ENCODE results near the gene NUDT3.
"Not testable (repeated sequence)": the region's sequence is repeated elsewhere in the genome, so short reads cannot be mapped to it uniquely, and the experiment has no call there.

The NUDT3 gene

DNA sequence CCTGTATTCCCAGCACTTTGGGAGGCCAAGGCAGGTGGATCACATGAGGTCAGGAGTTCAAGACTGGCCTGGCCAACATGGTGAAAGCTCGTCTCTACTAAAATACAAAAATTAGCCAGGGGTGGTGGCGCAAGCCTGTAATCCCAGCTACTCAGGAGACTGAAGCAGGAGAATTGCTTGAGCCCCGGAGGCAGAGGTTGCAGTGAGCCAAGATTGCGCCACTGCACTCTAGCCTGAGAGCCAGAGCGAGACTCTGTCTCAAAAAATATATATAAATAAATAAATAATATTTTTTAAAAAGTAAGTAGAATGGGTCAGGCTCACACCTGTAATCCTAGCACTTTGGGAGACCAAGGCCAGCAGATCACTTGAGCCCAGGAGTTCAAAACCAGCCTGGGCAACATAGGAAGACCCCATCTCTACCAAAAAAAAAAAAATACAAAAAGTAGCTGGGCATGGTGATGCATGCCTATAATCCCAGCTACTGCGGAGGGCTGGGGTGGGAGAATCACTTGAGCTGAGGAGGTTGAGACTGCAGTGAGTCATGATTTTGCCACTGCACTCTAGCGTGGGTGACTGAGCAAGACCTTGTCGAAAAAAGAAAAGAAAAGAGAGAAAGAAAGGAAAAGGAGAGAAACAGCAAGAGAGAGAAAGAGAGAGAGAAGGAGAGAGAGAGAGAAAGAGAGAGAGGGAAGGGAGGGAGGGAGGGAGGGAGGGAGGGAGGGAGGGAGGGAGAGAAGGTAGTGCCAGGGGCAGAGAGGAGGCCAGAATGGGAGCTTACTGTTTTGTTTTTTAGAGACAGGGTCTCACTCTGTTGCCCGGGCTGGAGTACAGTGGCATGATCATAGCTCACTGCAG, 26.5 kb downstream of the NUDT3 start:
- not testable (repeated sequence) for DNase-seq

DNA sequence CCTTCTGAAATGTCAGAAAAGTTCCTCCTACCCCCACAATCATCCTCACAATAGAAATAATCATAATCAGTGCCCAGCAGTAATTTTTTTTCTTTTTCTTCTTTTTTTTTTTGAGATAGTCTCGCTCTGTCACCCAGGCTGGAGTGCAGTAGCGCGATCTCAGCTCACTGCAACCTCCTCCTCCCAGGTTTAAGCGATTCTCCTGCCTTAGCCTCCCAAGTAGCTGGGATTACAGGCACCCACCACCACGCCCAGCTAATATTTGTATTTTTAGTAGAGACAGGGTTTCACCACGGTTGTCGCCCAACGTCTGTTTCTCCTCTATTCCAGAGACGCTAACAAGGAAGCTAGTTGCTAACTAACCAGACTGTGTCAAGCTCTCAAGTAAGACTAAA, 28.8 kb downstream of the NUDT3 start:
- not testable (repeated sequence) for DNase-seq

DNA sequence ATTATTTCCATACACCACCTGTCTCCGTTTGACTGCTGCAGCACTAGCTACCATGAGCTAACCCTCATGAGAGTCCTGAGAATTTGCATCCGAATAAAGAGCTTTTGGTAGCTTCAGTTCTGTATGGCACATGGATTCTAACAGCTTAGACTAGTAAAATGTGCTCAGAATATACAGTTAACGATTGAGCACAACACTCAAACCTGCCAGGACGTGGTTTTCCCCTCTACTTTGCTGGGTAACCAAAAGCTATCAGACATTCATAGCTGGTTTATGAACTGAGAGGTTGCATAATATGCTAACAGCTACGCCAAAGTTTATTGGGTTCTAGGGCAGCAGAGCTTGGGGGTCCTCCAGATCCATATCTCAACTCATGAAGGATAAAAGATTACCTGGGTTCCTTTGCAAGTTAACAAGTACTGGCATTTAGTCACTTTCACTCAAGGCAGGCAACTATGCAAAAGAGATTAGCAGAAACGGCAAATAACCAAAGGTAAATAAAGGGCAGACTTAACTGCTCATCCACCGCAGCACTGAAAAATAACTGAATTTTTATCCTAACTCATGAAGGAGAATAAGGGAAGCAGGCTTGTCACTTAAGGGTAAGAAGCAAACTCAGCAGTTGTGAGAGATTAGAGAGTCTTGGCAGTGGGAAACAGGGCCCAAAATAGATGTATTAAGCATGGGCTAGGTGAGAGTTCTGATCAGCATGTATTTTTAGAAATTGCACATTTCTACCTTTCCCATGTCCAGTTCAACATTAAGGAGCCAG, 29.4 kb downstream of the NUDT3 start:
- no peak for DNase-seq

DNA sequence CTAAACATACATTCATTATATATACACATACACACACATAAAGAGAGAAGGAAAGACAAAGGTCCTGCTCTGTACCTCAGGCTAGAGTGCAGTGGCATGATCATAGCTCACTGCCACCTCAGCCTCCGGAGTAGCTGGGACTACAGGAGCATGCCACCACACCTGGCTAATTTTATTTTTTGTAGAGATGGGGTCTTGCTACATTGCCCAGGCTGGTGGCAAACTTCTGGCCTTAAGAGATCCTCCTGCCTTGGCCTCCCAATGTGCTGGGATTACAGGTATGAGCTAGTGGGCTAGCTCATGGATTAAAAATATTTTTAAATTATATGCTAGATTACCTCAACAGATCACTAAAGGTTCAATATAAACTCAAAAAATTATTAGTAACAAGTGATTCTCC, 30.3 kb downstream of the NUDT3 start:
- no peak for DNase-seq

DNA sequence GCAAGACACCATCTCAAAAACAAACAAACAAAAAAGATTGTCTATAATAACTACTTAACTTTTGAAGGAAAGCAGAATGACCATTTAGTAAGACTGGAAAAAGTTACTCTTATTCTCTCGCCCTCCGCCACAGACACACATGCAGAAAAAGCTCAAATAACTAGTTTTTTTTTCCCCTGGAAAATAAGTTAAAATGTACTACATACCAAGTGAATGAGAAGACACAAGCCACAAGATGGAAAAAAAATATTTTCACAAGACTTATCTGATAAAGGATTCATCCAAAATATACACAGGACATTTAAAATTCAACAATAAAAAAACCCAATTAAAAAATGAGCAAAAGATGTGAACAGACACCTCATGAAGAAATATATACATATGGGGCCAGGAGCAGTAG, 31.9 kb downstream of the NUDT3 start:
- no peak for DNase-seq

DNA sequence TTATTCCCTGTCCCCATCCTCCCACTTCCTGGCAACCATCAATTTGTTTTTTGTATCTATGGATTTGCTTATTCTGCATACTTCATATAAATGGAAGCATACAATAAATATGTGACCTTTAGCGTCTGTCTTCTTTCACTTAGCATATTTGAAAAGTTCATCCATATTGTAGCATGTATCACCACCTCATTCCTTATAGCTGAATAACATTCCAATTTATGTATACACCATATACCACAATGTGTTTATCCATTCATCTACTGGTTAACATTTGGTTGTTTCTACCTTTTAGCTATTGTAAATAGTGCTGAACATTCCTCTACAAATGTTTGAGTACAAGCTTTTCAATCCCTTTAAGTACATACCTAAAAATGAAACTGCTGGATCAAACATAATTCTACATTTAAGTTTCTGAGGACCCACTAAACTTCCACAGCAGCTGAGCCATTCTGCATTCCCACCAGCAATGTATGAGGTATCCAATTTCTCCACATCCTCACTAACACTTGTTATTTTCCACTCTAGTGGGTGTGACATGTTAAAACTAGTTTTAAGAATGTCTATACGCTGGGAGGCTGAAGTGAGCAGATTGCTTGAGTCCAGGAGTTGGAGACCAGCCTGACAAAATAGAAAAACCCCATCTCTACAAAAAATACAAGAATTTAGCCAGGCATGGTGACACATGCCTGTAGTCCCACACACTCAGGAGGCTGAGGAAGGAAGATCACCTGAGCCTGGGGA, 32.9 kb downstream of the NUDT3 start:
- DNase-seq = no peak

DNA sequence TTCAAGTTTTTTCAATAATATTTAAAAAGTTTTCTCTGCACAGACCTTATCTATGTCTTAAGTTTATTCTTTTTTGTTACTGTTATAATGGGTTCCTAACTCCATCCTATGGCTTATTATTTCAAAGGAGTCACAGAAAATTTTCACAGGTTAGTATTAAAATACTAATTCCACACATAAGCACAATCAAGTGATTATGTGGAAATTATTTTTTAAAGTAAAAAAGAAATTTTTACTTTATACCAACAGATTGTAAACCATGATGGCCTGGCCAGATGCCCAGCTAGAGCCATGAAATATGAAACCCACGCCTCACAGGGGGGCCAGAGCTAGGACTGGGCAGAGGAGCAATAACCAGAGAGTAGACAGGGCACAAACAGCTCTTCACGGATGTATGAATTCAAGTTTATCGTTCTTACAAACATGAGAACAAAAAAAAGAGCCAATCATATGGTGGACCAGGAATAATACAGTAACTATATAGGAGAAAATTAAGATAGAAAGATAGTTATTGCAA, 34.0 kb downstream of the NUDT3 start:
- DNase-seq = no peak

DNA sequence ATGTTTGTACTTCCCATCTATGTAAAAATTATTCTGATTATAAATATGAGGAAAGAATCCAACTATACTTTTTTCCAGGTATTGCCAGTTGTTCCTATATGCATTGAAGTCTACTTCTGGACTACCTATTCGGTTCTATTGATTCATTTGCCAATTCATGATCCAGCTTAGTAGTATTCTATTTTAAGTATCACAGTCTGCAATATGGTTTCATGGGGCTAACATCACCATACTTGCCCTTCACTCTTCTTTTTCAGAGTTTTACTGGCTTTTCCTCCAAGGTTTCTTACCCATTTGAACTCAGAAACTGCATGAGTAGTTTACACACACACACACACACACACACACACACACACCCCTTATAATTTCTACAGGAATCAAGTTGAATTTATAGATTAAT, 34.5 kb downstream of the NUDT3 start:
- no peak for DNase-seq

DNA sequence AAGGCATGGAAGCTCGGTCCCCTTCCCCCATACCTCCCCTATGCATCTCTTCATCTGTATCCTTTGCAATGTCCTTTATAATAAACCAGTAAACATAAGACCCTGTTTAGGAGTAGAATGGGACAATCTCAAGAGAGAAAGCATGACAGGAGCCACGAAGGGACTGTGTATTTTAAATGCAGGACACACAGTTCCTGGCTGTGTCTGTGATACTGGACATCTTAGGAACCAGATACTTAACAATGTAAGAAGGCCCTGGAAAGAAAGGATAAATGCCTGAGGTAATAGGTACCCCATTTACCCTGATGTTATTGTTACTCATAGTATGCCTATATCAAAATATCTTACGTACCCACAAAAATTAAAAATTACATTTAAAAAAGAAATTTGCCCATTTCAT, 36.6 kb downstream of the NUDT3 start:
- DNase-seq = no peak

DNA sequence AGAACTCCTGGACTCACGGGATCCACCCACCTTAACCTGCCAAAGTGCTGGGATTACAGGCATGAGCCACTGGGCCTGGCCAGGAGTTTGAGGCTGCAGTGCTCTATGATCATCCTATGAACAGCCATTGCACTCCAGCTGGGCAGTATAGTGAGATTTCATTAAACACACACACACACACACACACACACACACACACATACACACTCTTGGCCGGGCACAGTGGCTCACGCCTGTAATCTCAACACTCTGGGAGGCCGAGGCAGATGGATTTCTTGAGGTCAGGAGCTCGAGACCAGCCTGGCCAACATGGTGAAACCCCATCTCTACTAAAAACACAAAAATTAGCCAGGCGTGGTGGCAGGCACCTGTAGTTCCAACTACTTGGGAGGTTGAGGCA, 38.2 kb downstream of the NUDT3 start:
- not testable (repeated sequence) for DNase-seq

DNA sequence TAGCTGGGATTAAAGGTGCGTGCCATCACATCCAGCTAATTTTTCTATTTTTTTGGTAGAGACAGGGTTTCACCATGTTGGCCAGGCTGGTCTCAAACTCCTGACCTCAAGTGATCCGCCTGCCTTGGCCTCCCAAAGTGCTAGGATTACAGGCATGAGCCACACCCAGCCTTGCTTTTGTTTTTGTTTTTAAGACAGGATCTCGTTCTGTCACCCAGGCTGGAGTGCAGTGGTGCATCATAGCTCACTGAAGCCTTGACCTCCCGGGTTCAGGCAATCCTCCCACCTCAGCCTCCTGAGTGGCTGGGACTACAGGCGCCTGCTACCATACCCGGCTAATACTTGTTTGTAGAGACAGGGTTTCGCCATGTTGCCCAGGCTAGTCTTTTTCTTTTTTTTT, 38.9 kb downstream of the NUDT3 start:
- not testable (repeated sequence) for DNase-seq

DNA sequence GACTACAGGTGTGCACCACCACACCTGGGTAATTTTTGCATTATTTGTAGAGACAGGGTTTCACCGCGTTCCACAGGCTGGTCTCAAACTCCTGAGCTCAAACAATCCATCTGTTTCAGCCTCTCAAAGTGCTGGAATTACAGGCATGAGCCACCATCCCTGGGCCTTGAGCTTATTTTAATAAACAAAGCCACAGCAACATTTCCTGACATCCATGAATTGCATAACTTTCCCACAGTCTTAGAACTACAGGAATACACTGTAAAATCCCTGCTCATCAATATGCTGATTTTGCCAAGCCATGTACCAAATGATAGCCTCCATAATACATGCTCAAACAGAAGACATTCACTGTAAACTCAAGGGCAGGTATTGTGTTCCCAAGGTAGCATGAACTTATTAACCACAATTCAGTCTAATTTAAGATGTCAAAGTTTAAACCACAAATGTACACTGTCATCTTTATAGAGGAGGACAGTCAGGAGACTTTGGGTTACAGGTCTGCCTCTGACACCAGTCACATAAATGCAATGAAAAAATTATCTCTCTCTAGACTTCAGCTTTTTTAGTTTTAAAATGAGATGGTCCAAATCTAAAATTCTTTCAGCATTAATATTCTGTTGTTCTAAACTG, 40.0 kb downstream of the NUDT3 start:
- no peak for DNase-seq

DNA sequence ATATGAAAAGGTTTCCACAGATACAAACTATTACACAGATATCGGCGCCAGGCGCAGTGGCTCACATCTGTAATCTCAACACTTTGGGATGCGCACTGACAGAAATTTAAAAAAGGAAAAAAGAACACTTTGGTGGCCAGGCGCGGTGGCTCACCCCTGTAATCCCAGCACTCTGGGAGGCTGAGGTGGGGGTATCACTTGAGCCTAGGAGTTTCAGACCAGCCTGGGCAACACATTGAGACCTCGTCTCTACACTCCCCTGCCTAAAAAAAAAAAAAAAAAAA, 41.6 kb downstream of the NUDT3 start:
- no peak for DNase-seq

DNA sequence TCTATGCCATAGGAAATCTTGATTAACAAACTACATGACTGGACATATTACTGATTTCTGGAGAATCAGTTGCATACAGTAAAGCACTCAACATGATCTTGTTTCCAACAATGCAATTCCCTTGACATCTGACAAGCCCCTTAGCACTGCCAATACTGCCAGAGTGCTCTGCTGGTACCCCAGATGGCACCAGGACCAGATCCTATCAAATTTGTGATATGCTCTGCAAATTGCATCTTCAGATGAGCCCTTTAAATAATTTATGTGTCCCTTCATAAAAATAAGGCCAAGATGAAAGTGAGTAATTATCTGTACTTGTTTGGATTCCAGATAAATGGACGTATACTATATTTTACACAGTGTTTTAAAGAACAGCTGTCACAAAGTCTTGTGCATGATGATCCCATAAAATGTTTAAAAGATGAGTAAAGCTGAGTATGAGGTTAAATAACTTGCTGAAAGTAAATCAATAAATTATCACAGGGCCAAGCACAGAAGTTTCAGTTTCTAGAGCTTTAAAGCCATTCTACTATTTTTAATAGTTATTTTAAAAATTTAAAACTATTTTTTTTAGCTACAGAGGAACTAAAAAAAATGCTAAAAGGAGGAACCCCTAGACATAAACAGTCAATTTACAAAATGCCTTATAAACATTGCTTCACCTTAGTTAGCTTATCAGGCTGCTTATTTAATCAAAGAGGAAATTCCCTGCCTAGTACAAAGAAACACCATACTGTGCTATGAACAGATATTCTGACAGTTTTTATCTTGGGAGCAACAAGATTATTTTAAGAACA, 42.1 kb downstream of the NUDT3 start:
- no peak for DNase-seq

DNA sequence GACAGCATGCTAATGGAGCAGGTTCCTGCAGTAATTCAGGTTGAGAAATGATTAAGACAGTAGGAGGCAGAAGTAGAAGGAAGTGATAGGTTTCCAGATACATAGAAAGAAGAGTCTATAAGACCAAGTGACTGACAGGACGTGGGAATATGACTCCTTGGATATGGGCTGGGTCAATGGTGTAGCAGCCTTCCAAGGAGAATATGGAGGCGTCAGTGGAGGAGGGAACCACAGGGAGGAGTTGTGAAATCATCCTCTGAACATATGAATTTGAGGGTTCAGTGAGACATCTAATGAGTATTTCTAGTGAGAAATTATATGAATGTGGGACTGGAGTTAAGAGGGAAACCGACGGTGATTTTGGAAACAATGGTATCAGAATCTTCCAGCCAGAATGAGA, 43.3 kb downstream of the NUDT3 start:
- DNase-seq = no peak

DNA sequence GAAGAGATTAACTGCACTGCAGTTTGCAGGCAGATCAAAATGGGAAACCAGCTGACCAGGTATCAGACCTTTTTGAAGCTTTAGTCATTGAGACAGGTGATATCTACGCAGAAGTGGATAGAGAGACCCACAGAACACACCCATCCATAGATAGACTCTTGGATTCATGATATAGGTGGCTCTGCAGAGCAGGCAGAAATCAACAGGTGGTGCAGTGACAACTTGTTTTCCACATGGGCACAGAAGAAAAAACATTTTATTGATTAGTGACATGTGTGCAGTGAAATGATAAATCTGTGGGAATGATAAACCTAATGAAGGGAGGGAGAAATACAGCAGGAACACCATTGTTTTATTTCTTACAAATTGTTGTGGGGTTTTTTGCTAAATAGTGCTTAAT, 45.2 kb downstream of the NUDT3 start:
- DNase-seq = no peak

DNA sequence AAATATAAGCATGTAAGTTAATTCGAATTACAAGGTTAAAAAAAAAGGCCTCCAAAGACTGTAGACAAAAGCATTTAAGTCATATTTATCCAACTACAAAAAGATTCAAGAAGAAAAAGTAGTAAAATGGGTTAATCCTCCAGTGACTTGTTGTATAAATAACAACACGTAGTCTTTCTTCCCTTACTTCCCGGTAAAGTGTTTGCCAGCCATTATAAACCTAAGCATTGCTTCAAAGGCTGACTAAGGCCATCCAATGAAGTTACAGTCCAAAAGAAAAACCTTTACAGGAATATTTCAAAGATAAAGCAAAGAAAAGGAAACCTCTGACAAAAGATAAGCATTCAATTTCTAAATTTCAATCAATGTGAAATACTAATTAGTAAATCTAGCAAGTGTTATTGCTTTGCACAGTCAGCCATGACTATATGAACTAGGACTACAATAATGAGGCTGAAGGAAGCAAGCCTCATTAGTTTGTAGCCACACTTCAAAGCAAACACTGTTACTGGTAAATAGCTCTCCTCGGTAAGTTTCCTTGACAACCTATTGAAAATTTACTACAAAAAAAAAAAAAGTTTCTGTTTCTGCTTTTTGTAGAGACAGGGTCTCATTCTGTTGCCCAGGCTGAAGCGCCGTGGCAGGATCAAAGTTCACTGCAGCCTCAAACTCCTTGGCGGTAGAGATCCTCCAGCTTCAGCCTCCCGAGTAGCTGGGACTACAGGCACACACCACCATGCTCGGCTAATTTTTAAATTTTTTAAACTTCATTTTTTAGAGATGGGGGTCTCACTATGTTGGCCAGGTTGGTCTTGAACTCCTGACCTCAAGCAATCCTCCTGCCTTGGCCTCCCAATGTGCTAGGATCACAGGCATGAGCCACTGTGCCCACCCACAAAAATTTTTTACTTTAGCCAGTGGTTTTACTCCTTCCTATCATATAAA, 46.0 kb downstream of the NUDT3 start:
- DNase-seq = no peak

DNA sequence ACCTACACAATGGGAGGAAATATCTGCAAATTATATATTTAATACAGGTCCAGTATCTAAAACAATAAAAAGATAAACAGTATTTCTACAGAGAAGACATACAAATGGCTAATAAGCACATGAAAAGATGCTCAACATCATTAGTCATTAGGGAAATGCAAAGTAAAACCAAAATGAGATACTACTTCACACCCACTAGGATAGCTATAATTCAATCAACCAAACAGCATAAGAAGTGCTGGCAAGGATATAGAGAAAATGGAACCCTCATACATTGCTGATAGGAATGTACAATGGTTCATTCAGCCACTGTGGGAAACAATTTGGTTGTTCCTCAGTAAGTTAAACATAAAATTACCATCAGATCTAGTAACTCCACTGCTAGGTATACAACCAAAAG, 48.7 kb downstream of the NUDT3 start:
- no peak for DNase-seq

DNA sequence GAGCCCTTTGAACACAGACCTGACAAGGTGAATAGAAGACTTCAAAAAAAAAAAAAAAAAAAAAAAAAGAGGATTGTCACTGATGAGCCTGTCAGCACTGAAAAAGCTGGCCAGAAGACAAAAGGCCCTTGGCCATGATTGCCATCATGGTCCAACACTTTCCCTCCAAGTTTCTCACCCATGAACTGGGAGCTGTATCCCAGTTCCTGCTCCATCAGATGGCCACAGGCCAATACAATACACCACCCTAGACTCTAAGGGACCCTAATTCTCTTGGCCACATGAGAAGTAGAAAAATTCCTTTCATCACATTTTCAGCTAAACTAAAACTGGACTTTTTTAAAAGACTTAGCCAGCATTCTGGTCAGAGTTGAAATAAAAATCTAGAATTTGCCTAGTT, 50.2 kb downstream of the NUDT3 start:
- DNase-seq = no peak

DNA sequence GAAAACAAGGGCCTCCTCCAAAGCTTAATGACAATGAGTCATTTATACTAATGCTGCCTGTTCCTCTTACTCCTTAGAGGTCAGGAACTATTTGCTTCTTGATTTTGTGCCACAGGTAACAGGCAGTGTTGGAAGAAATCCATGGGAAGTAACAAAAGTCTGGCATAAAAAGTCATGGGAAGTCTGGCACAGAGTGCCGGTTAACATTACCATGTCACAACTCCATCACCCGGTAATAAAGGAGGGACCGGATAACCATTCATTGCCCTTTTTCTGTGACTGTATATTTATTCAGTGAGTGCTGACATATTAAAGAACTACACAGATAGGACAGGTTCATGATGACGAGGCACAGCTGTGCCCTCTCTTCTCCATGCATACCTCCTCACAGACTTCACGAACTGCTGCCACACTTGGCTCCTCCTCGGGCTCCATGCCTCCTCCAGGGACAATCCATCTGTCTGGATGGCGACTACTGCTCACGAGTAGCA, 50.9 kb downstream of the NUDT3 start:
- DNase-seq = no peak

DNA sequence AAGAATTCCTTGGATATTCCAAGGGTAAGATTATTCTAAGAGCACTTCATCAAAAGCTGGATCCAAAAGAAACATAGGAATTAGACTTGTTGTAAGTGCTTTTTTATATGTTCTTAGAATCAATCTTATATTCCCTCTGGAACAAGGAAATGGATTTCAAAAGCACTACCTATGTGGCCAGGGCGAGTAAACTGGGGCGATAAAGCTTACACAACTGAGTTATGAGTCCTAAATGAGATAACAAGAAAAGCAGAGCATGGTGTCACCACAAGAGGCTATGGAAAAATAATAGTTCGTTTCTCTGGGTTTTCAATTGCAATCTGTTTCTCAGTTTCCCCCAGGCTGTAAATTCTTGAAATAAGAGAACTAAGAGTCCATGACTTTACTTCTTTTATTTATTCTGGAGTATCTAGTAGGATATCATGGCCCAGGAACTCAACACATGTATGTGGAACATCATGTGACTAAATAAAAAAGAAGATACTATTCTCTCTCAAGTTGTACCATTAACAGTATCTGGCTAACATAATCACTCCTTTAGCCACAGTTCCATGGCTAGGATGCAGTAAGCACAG, 51.5 kb downstream of the NUDT3 start:
- DNase-seq = no peak
